Amniotic stem cell (primary cell): Measurements from ENCODE around the gene MATN4.
A peak's percentile ranks its signal among the peaks of the same experiment; 100 is the strongest.

Experiments
- DNase-seq: peaks from one replicate; lab custom pipeline; 2025; lab: John Stamatoyannopoulos, UW

Gene MATN4

GRCh38 chr20:45290677-45291355, 17.3 kb downstream of the MATN4 start:
- DNase-seq = peak; percentile 46

GRCh38 chr20:45289942-45290676, 18.0 kb downstream of the MATN4 start:
- DNase-seq = no peak

DNA sequence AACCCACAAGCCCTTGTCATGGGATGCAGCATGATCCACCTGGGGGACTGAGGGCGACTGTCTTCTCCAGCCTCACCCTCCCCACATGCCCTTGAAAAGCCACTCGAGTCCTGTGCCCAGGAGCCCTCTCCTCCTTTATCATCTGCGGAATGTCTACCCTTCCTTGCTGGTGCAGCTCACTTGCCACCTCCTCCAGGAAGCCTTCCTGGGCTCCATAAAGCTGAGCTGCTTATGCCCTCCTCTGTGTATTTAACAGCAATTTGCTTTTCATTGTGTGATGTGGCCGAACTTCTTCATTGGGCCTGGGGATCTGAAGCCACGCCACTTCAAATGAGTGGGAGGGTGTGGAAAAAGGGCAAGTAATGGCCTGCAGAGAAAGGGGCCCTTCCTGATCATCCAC, 19.2 kb downstream of the MATN4 start:
- no peak for DNase-seq

DNA sequence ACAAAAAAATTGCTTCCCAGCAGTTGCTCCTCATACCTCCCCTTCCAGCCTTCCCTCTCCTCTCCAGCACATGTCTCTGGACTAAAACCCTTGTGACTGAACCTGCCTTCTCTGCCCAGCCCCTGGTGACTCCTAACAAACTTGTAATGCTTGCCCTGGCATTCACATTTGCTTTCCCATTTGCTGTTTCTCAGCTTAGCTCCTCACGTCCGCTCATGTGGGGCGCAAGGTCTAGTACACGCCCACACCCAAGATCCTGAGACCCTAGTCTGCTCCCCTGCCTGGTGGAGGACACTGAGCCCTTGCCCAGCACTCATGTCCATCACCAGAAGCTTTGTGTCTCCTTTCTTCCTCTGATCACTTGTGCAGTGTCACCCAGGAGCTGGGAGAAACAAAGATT, 19.7 kb downstream of the MATN4 start:
- DNase-seq = no peak

DNA sequence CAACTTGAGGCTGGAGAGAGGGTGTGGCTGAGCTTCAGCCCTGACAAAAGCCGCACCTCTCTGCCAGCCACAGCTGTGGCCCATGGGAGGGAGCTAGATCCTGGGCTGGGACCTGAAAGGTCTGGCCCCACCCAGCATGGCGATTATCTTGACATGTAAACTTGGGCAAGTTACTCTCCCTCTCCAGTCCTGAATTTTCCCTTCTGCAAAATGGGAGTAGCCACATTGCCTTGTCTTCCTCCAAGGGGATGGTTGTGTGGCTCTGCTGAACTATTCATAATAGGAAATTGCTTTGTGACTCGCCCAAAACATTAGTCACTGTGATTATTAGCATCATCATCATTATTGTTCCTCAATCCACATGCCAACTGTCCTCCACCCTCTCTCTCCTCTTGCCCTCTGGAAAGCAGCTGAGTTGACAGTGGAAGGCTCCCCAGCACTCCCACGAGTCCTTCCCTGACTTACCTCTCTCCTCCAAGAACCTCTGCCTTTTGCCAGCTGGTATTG, 24.5 kb downstream of the MATN4 start:
- DNase-seq = no peak

DNA sequence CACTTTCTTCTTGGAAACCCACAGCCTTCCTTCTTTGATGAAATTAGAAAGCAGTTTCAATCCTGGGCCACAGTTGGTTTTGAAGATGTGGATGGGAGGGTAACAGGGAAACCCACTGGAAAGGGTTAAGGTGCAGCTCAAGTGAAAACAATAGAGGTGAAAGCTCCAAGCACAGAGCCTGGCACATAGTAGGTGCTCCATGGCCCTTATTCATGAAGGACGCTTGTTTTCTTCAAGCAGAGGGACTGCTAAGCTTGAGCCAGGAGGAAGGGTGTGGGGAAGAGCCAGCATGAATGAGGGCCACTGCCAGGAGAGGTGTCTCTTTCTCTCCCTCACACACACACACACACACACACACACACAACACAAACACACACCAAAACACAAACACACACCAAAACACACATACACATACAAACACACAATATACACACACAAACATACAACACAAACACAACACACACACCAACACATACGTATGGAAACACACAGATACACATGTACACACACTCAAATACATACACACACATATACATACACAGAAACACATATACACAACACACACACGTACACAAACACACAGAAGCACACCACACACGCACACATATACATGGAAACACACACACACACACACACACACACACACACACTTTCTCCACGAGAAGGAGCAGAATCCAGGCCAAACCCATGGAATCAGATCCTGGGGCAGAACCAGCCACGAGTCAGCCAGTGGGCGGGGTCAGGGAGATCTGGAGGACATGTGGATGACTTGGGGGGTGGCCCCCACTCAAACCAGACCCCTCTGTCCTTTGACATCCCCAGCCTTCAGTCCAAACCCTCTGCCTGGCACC, 25.2 kb downstream of the MATN4 start:
- no peak for DNase-seq

- no peak for DNase-seq
Measured at GRCh38 chr20:45279992-45280391, 28.1 kb downstream of the MATN4 start.

- DNase-seq = no peak
Measured at GRCh38 chr20:45275338-45275737, 32.8 kb downstream of the MATN4 start.

DNA sequence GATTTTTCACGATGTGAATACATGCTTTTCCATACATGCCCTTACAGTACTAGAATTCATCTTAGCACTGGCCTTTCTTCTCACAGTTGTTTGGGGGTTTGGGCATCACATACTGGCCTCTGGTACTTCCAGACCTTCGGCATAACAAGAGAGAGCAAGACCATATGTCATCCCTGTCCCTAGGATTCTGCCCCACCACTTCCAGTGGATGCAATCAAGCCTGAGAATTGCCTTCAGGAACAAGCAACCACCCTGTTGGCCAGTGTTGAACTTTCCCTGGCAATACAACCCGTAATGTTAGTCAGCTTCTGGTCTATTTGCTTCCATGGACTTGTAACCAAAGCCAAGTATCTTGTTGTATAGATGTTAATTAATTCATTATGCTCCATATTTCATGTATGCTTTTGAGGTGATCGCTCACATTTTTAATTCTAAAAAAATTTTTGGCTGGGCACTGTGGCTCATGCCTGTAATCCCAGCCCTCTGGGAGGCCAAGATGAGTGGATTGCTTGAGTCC, 38.3 kb downstream of the MATN4 start:
- DNase-seq = no peak

- no peak for DNase-seq
Measured at GRCh38 chr20:45269056-45269455, 39.0 kb downstream of the MATN4 start.

- DNase-seq = no peak
Measured at GRCh38 chr20:45268531-45268930, 39.6 kb downstream of the MATN4 start.

DNA sequence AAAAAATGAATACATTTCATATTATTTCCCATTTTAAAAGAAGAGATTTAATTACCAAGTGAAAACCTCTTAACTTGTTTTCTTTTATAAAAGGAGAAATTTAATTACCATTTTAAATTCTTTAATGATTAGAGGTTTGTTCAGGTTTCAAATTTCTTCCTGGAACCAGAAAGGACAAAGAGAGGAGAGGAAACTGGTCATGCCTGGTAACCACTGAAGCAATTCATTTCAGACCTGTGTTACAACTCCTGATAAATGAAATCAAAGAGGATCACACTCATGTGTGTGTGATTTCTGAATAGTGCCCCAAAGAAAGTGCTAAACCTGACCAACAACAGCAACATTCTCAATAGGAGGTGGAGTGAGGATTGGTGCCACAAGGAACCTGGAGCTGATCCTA, 41.1 kb downstream of the MATN4 start:
- no peak for DNase-seq

DNA sequence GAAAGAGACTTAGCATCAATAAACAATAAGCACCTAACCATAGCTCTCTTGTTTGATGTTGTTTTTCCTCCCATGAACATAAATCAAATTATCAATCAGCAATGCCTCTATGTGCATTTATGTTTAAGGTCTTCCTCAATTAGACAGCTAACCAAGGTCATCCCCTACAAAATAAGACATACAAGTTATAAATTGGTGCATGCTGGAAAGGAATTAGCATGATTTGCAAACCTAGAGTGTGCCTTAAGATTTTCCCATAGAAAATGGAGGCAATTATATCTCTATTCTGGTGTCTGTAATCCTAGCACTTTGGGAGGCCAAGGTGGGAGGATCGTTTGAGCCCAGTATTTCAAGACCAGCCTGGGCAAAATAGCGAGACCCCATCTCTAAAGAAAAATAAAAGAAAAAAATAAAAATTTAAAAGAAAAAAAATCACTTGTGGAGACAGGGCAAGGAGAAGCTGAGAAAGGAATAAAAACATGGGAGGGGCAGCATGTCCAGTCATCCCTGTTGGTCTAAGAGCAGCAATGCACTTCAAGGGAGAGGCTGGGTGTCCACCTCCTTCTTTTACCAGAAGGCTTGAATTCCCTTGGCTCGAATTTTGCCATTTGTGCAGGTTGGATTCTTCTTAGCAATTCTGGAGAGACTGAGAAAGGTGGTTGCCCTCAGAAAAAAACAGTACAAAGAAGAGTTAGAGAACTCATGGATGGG, 44.4 kb downstream of the MATN4 start:
- no peak for DNase-seq

GRCh38 chr20:45258664-45259063, 49.4 kb downstream of the MATN4 start:
- DNase-seq = no peak

DNA sequence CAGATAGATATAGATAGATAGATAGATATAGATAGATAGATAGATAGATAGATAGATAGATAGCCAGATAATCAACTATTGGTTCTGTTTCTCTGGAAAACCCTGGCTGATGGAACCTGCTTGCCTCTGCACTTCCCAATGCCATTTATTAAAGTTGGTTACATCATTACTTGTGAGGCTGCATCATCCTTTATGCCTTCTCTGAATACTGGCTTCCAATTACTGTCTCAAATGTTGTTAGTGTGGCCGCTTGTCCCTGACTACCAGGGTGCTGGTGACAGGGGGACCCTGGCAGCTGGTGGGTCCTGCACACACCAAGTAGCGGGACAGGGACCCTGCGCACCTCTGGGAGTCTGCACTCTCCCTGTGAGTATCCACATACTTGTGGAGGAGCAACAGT, 49.8 kb downstream of the MATN4 start:
- no peak for DNase-seq

DNA sequence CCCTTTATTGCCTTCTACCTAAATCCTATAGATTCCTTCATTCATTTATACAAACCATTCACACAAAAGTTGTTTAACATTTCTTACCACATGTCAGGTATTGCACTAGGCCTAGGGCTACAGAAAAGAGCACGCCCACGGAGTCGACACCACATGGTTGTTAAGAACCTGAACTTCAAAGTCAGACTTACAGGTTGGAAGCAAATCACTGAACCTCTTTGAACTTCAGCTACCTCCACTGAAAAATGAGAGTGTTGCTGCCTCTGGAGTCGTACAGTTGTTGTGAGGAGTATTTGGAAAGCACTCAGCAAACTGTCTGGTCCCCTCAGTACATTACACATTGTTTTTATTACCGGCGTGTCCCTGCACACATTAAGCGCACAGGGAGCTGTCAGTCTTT, 50.4 kb downstream of the MATN4 start:
- no peak for DNase-seq

DNA sequence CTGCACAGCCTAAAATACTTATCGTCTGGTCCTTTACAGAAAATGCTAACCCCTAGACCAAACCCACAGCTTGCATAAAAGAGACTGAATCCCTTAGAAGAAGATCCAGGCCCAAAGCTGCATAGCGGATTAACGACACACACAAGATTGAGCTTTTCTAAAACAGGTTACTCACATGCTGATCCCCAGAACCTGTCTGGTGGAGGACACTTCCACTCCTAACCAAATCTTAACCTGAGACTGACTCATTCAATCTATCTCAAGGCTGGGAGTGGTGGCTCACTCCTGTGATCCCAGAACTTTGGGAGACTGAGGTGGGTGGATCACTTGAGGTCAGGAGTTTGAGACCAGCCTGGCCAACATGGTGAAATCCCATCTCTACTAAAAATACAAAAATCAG, 50.9 kb downstream of the MATN4 start:
- DNase-seq = no peak

GRCh38 chr20:45254383-45255262, 53.5 kb downstream of the MATN4 start, which contains the start of gene SLPI:
TSS of gene SLPI (minus strand) at chr20:45254564. CDS start at chr20:45254543, 21 bp downstream.
- no peak for DNase-seq

DNA sequence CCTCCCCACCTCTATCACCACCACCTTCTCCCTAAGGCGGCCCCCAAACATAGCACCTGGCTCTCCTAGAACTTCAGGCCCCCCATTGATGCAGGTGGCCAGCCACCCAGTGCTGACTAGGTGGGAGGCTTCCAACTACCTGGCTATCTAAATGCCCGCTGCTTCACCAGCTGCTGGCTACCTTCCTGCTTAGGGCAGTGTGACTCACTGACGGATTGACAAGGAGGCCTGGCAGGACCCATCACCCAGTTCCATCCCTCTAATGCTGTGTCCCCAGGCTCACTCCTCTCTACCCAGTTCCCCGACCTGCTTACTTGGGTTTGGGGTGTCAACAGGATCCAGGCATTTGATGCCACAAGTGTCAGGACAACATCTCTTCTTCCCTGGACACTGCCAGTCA, 54.8 kb downstream of the MATN4 start:
- DNase-seq = no peak

- no peak for DNase-seq
Measured at GRCh38 chr20:45251884-45252560, 56.1 kb downstream of the MATN4 start.
